Lower lobe of right lung (tissue), 2 donors: Measurements from ENCODE around the gene ZKSCAN2. TPM values are rescaled to one million over a fixed set of nuclear protein-coding genes. Genes with fewer than 3 reads are reported as not detected.

Experiments
- ATAC-seq, 2 donors: fragments of 200-7000 bp; cut with Tn5 transposase; one replicate each; pipeline ENCODE4 v1.9.1; 2020 to 2022; ENCODE audit warnings: mild to moderate bottlenecking in 2 of 2, moderate library complexity in 2 of 2
- DNase-seq: peaks from one replicate; pipeline ENCODE4 v3.0.0-alpha.2; 2020
- H3K27ac ChIP-seq: fragments of 200-600 bp; one replicate; pipeline ENCODE4 v1.8.0; 2022
- H3K27me3 ChIP-seq: fragments of 200-600 bp; one replicate; pipeline ENCODE4 v1.8.0; 2022; ENCODE audit warnings: low read depth
- H3K36me3 ChIP-seq: fragments of 200-600 bp; one replicate; pipeline ENCODE4 v1.8.0; 2022; ENCODE audit warnings: mild to moderate bottlenecking
- H3K4me1 ChIP-seq: fragments of 200-600 bp; one replicate; pipeline ENCODE4 v1.8.0; 2022
- H3K4me3 ChIP-seq: fragments of 200-600 bp; one replicate; pipeline ENCODE4 v1.8.0; 2022; ENCODE audit warnings: mild to moderate bottlenecking
- H3K9me3 ChIP-seq: fragments of 200-600 bp; one replicate; pipeline ENCODE4 v1.8.0; 2022
- intact Hi-C: fragments of 100-400 bp; cut with DNase I; formaldehyde crosslinking; loops from one replicate; pipeline ENCODE4 v1.11.0; 2022
- total RNA-seq: library from RNA; stranded (reverse); fragmentation: NEBNext Ultra II Directional; extraction: Animal tissue kit (Norgen Biotek cat#: 25700); gene quantifications from one replicate; pipeline ENCODE4 v1.2.1, GENCODE V29; 2021
- TF ChIP-seq, protein P1 (sequence below): fragments of 200-600 bp; IDR thresholded peaks from one replicate; pipeline ENCODE4 v1.8.0; 2022; ENCODE audit warnings: antibody characterized with exemption, mild to moderate bottlenecking
- donor health status: DM: no; HTN: yes; CAD: no; lungs with severe emphysema.

Gene ZKSCAN2
- total RNA-seq, 1 donor from 2014 or later, result 5.1 TPM

DNA sequence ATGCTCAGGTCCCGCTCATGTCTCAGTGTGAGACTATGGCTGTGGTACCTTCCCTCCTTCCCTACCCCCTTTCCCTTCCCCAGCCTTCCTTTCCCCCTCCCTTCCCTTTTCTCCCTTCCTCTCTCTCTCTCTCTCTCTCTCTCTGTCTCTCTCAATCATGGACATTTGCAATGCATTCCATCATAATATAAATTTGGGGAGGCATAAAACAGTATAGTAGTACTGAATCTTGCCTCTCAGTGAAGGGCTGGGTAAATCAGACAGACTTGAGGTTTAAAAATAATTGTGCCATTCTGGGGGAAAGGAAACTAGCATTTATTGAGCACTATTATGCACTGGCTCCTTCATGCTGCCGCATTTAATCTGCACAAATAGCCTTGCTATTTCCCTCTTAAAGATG, 4.3 kb downstream of the ZKSCAN2 start:
- H3K27me3 ChIP-seq, result no peaks in the 10 kb centered on the region
- H3K4me1 ChIP-seq, result peaks cover 19% of the 10 kb centered on the region
- no peak overlapping the region for H3K4me3 ChIP-seq
- intact Hi-C loops, result no loop called here
- TF ChIP-seq, protein P1, sequence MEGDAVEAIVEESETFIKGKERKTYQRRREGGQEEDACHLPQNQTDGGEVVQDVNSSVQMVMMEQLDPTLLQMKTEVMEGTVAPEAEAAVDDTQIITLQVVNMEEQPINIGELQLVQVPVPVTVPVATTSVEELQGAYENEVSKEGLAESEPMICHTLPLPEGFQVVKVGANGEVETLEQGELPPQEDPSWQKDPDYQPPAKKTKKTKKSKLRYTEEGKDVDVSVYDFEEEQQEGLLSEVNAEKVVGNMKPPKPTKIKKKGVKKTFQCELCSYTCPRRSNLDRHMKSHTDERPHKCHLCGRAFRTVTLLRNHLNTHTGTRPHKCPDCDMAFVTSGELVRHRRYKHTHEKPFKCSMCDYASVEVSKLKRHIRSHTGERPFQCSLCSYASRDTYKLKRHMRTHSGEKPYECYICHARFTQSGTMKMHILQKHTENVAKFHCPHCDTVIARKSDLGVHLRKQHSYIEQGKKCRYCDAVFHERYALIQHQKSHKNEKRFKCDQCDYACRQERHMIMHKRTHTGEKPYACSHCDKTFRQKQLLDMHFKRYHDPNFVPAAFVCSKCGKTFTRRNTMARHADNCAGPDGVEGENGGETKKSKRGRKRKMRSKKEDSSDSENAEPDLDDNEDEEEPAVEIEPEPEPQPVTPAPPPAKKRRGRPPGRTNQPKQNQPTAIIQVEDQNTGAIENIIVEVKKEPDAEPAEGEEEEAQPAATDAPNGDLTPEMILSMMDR, result no peak
- H3K27ac ChIP-seq, result no peak overlapping the region
- H3K9me3 ChIP-seq, result no peaks in the 10 kb centered on the region
- H3K36me3 ChIP-seq, result peaks cover 51% of the 10 kb centered on the region
- DNase-seq (no peak), ATAC-seq (no peak)

DNA sequence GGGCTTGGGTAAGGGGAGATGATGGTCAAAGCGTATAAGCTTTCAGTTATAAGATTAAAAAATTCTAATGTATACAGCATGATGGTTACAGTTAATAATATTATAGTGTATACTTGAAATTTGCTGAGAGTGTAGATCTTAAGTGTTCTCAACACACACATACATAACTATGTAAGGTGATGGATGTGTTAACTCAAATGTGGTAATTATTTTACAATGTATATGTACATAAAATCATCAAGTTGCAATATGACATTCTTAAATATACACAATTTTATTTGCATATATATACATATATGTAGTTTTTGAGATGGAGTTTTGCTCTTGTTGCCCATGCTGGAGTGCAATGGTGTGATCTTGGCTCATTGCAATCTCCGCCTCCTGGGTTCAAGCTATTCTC, 7.2 kb downstream of the ZKSCAN2 start:
- no peak overlapping the region for H3K4me3 ChIP-seq
- H3K4me1 ChIP-seq, result peaks cover 2% of the 10 kb centered on the region
- TF ChIP-seq, protein P1, result no peak
- H3K27ac ChIP-seq, result no peak overlapping the region
- no peaks in the 10 kb centered on the region for H3K27me3 ChIP-seq
- no peak for ATAC-seq
- H3K36me3 ChIP-seq, result peaks cover 68% of the 10 kb centered on the region
- intact Hi-C loops, result no loop called here
- no peak for DNase-seq
- H3K9me3 ChIP-seq, result no peaks in the 10 kb centered on the region

DNA sequence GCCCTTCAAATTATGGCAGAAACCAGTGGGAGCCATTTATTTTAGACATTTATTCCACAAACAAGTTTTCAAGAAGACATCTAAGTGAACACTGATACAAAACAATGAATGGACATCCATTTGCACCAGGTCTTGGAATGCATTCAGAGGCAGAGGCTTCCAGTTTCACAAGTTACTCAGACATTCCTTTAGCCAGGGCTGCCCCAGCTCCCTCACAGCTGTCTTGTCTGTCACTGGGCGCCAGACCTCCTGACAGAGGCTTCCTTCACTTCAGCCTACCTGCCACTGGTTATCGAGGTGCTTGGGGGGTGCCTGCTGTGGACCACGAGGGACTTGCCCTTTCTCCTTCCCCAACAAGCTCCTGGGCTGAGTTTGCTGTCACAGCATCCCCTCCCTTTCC, 21.7 kb downstream of the ZKSCAN2 start:
- DNase-seq, result no peak
- TF ChIP-seq, protein P1, result no peak
- Histone ChIP-seq H3K36me3 (peaks cover 25% of the 10 kb centered on the region), H3K4me3 (no peak overlapping the region), H3K27ac (no peak overlapping the region), H3K27me3 (no peaks in the 10 kb centered on the region), H3K4me1 (peaks cover 4% of the 10 kb centered on the region), H3K9me3 (no peaks in the 10 kb centered on the region)
- intact Hi-C loops, result no loop called here
- no peak for ATAC-seq

DNA sequence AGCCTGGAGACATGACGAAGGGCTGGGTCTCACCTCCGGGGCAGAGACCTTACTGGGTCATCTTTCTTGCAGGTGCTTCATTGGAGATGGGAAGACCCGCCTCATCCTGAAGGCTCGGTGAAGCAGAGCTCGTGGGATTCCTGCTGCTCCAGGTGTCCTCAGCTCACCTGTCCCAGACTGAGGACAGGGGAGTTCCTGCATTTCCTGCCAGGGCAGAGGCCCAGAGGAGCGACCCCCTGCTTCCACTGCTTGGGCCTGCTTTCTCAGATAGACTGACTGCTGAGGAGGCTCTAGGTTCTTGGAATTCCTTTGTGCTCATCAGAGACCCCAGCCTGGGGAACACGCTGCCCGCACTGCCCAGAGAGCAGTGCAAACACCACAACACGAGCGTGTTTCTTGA, 29.3 kb downstream of the ZKSCAN2 start:
- Histone ChIP-seq H3K4me3 (no peak overlapping the region), H3K4me1 (peaks cover under 1% of the 10 kb centered on the region), H3K27ac (no peak overlapping the region), H3K36me3 (no peaks in the 10 kb centered on the region), H3K27me3 (no peaks in the 10 kb centered on the region), H3K9me3 (no peaks in the 10 kb centered on the region)
- intact Hi-C loops, result no loop called here
- DNase-seq, result no peak
- TF ChIP-seq, protein P1, result no peak
- no peak for ATAC-seq

DNA sequence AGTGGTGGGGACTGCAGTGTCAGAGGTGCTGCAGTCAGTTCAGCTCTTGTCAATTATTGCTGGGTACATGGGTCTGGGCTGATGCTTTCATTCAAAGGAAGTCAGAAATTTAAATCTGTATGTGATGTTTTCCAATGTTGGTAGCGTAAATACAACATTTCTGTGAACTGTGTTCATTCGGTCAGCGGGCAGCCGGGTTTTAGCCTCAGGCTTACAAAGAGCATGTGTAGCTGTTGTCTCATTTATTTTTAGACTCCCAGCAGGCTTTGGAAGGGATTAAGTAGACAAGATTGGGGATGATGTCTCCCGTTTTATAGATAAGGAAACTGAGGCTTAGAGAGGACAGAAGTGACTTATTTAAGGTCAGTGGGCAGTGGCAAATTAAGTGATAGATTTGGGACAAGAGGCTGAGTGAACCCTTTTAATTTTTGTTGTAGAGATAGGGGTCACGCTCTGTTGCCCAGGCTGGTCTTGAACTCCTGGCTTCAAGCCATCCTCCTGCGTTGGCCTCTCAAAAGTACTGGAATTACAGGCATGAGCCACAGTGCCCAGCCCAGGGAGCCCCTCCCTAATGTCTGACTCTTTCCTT, 32.8 kb downstream of the ZKSCAN2 start:
- H3K27ac ChIP-seq, result no peak overlapping the region
- H3K4me1 ChIP-seq, result no peaks in the 10 kb centered on the region
- TF ChIP-seq, protein P1, result no peak
- no peak for ATAC-seq
- intact Hi-C loops, result no loop called here
- H3K9me3 ChIP-seq, result no peaks in the 10 kb centered on the region
- no peaks in the 10 kb centered on the region for H3K36me3 ChIP-seq
- H3K27me3 ChIP-seq, result no peaks in the 10 kb centered on the region
- no peak for DNase-seq
- H3K4me3 ChIP-seq, result no peak overlapping the region
